Natural killer cell (primary cell): ENCODE data around the gene ANKRD18A. TPM values are rescaled to one million over a fixed set of nuclear protein-coding genes. Genes with fewer than 3 reads are reported as not detected.
"Not testable (repeated sequence)": the region's sequence is repeated elsewhere in the genome, so short reads cannot be mapped to it uniquely, and the experiment has no call there.

ENCODE experiments used
- ATAC-seq, 3 donors: fragments of 150-1000 bp in 2 of 3; fragments of 200-7000 bp in 1 of 3; cut with Tn5 transposase; 1 replicate in 1 of 3; 2 replicates in 2 of 3; pipeline ENCODE4 v1.10.0; 2021; ENCODE audit warnings: mild to moderate bottlenecking in 2 of 3, moderate library complexity in 2 of 3
- DNase-seq, 2 donors: peaks; one replicate each; pipeline versions ENCODE4 v3.0.0 to v3.0.0-alpha.2; 2013 to 2021; ENCODE audit warnings: mixed read lengths in 1 of 2
- H3K27ac ChIP-seq: one replicate; pipeline ENCODE4 v1.5.1; 2013; ENCODE audit warnings: mild to moderate bottlenecking, low read length
- H3K27me3 ChIP-seq: one replicate; pipeline ENCODE4 v1.6.1; 2013; ENCODE audit warnings: low read length; ENCODE audit not compliant: control insufficient read depth, insufficient read depth
- H3K36me3 ChIP-seq: one replicate; pipeline ENCODE4 v1.6.1; 2013; ENCODE audit warnings: low read length; ENCODE audit not compliant: control insufficient read depth, insufficient read depth
- H3K4me1 ChIP-seq: one replicate; pipeline ENCODE4 v1.6.1; 2013; ENCODE audit warnings: low read length; ENCODE audit not compliant: control insufficient read depth, insufficient read depth
- H3K4me3 ChIP-seq: one replicate; pipeline ENCODE4 v1.5.1; 2013; ENCODE audit warnings: low read length
- H3K9me3 ChIP-seq: one replicate; pipeline ENCODE4 v1.6.1; 2013; ENCODE audit warnings: low read length; ENCODE audit not compliant: control insufficient read depth, insufficient read depth
- H3K27ac Mint-ChIP-seq, 2 donors: one replicate each; pipeline ENCODE4 v1.8.0; 2022; ENCODE audit warnings: mild to moderate bottlenecking in 2 of 2, mixed read lengths in 2 of 2, moderate library complexity in 1 of 2
- H3K27me3 Mint-ChIP-seq, 2 donors: one replicate each; pipeline ENCODE4 v1.8.0; 2022; ENCODE audit warnings: low read depth in 2 of 2, mixed read lengths in 2 of 2
- H3K36me3 Mint-ChIP-seq: one replicate; pipeline ENCODE4 v1.8.0; 2022; ENCODE audit warnings: mixed read lengths
- H3K4me1 Mint-ChIP-seq, 2 donors: one replicate each; pipeline ENCODE4 v1.8.0; 2022; ENCODE audit warnings: mixed read lengths in 2 of 2
- H3K4me3 Mint-ChIP-seq: one replicate; pipeline ENCODE4 v1.8.0; 2022; ENCODE audit warnings: mild to moderate bottlenecking, moderate library complexity, mixed read lengths
- H3K9me3 Mint-ChIP-seq, 2 donors: one replicate each; pipeline ENCODE4 v1.8.0; 2022; ENCODE audit warnings: mixed read lengths in 2 of 2
- WGBS: methylation state at CpG from one replicate; pipeline ENCODE4 v1.1.7; 2013; ENCODE audit warnings: missing lambda C conversion rate; ENCODE audit not compliant: insufficient coverage; 5-methylcytosine and 5-hydroxymethylcytosine counted together
- intact Hi-C: fragments of 100-400 bp; cut with micrococcal nuclease; formaldehyde crosslinking; loops from one replicate; pipeline ENCODE4 v1.14.2; 2022
- total RNA-seq, 4 donors: library from RNA; stranded (reverse); fragments of 120-200 nt in 1 of 4; gene quantifications; one replicate each; pipeline versions ENCODE4 v1.2.3 to v1.2.4, GENCODE V29; 2013 to 2022

The ANKRD18A gene
- total RNA-seq, 3 donors from 2014 or later (not counting 1 experiment from before 2014, with no cell fraction given) = 0.25 to 1.5 TPM; not detected in 1

DNA sequence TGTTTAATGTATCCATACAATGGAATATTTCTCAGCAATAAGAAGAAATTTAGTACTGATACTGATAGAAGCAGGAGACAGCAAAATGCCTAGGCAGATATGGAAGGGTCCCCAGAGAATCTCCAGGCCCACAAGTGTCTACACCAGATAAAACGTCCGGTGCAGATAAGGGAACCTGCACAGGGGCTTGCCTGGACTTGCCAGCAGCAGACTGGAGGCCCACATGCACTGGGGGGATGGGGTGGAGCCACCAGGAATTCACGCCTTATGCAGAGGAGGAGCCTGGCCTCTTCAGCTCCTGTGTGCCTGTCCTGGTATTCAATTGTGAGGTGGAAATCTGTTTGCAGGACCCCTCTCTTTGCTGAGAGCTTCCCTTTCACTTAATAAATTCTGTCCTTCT is 36.6 kb downstream of the ANKRD18A start:
- DNase-seq, H3K4me3 ChIP-seq: not testable (repeated sequence)

GRCh38 chr9:38580112-38580511 is 40.3 kb downstream of the ANKRD18A start:
- H3K36me3 ChIP-seq, H3K27ac ChIP-seq, H3K4me3 Mint-ChIP-seq, DNase-seq, H3K36me3 Mint-ChIP-seq, H3K27me3 ChIP-seq, H3K9me3 ChIP-seq, H3K4me1 ChIP-seq, H3K9me3 Mint-ChIP-seq, H3K27ac Mint-ChIP-seq, intact Hi-C loops, ATAC-seq, H3K4me3 ChIP-seq, H3K4me1 Mint-ChIP-seq: not testable (repeated sequence)
- 94% methylated on average over 3 of the region's 3 CpGs for WGBS
- peaks cover 12 to 17% of the 10 kb centered on the region in 2 donors for H3K27me3 Mint-ChIP-seq

More for the DNA sequence above, 36.6 kb downstream of the ANKRD18A start:
- H3K4me1 Mint-ChIP-seq, H3K36me3 Mint-ChIP-seq, H3K27ac ChIP-seq, H3K36me3 ChIP-seq, intact Hi-C loops, H3K9me3 Mint-ChIP-seq, ATAC-seq, H3K4me1 ChIP-seq, H3K4me3 Mint-ChIP-seq, H3K27ac Mint-ChIP-seq, H3K9me3 ChIP-seq, H3K27me3 ChIP-seq: not testable (repeated sequence)
- peaks cover 0 to 12% of the 10 kb centered on the region in 2 donors for H3K27me3 Mint-ChIP-seq
- 63% methylated on average over 3 of the region's 3 CpGs for WGBS

- DNase-seq, intact Hi-C loops, ATAC-seq, H3K36me3 Mint-ChIP-seq, H3K4me1 ChIP-seq, H3K27ac Mint-ChIP-seq, H3K4me3 ChIP-seq, H3K9me3 ChIP-seq, H3K36me3 ChIP-seq, H3K27me3 ChIP-seq, H3K9me3 Mint-ChIP-seq, H3K27ac ChIP-seq, H3K4me1 Mint-ChIP-seq, H3K4me3 Mint-ChIP-seq: not testable (repeated sequence)
- peaks cover 15 to 17% of the 10 kb centered on the region in 2 donors for H3K27me3 Mint-ChIP-seq
- WGBS = 18% methylated on average over 1 of the region's 1 CpG
Measured at GRCh38 chr9:38576181-38576580, 44.2 kb downstream of the ANKRD18A start.

DNA sequence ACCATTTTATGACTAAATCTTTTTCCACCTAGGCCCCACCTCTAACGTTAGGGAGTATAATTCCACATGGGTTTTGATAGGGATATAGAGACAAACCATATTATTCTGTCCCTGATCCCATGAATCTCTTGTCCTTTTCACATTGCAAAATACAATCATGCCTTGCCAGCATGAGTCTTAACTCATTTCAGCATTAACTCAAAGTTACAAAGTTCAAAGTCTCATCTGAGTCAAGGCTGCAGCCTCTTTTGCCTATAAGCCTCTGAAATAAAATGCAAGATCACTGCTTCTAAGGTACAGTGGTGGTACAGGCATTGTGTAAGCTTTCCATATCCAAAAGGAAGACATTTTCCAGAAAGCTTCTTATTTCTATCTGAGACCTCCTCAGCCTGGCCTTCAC is 54.3 kb downstream of the ANKRD18A start:
- H3K27me3 Mint-ChIP-seq, H3K4me3 ChIP-seq, ATAC-seq, DNase-seq, H3K4me3 Mint-ChIP-seq, H3K9me3 Mint-ChIP-seq, H3K36me3 ChIP-seq, H3K36me3 Mint-ChIP-seq, H3K27me3 ChIP-seq, H3K4me1 ChIP-seq, H3K27ac ChIP-seq, intact Hi-C loops, H3K9me3 ChIP-seq, H3K27ac Mint-ChIP-seq: not testable (repeated sequence)
- no CpG with 5 or more reads among the region's 1 CpG for WGBS
- peaks cover 8 to 14% of the 10 kb centered on the region in 2 donors for H3K4me1 Mint-ChIP-seq

- peaks cover 8 to 14% of the 10 kb centered on the region in 2 donors for H3K4me1 Mint-ChIP-seq
- H3K27ac Mint-ChIP-seq, H3K4me3 Mint-ChIP-seq, intact Hi-C loops, H3K9me3 ChIP-seq, H3K36me3 Mint-ChIP-seq, DNase-seq, ATAC-seq, H3K36me3 ChIP-seq, H3K4me1 ChIP-seq, H3K9me3 Mint-ChIP-seq, H3K4me3 ChIP-seq, H3K27ac ChIP-seq, H3K27me3 Mint-ChIP-seq, H3K27me3 ChIP-seq: not testable (repeated sequence)
- 78% methylated on average over 1 of the region's 4 CpGs for WGBS
Measured at GRCh38 chr9:38565178-38565577, 55.2 kb downstream of the ANKRD18A start.

GRCh38 chr9:38563911-38564310 is 56.5 kb downstream of the ANKRD18A start:
- H3K9me3 ChIP-seq, H3K27ac Mint-ChIP-seq, H3K27ac ChIP-seq, DNase-seq, H3K27me3 Mint-ChIP-seq, H3K4me3 Mint-ChIP-seq, H3K27me3 ChIP-seq, H3K4me1 ChIP-seq, H3K4me3 ChIP-seq, ATAC-seq, H3K36me3 ChIP-seq, H3K9me3 Mint-ChIP-seq, H3K36me3 Mint-ChIP-seq, intact Hi-C loops: not testable (repeated sequence)
- peaks cover 8 to 14% of the 10 kb centered on the region in 2 donors for H3K4me1 Mint-ChIP-seq
- WGBS = no CpG with 5 or more reads among the region's 1 CpG

GRCh38 chr9:38561134-38561533 is 59.3 kb downstream of the ANKRD18A start:
- H3K4me3 Mint-ChIP-seq, H3K27ac Mint-ChIP-seq, intact Hi-C loops, H3K36me3 Mint-ChIP-seq, H3K27me3 ChIP-seq, H3K4me1 ChIP-seq, H3K9me3 ChIP-seq, ATAC-seq, H3K36me3 ChIP-seq, DNase-seq, H3K27ac ChIP-seq, H3K4me3 ChIP-seq, H3K27me3 Mint-ChIP-seq, H3K9me3 Mint-ChIP-seq: not testable (repeated sequence)
- peaks cover 8 to 14% of the 10 kb centered on the region in 2 donors for H3K4me1 Mint-ChIP-seq
- WGBS = 57% methylated on average over 2 of the region's 2 CpGs

GRCh38 chr9:38559172-38559571 is 61.2 kb downstream of the ANKRD18A start:
- DNase-seq, H3K36me3 Mint-ChIP-seq, H3K27me3 ChIP-seq, H3K27ac ChIP-seq, H3K9me3 ChIP-seq, H3K27ac Mint-ChIP-seq, ATAC-seq, H3K36me3 ChIP-seq, H3K4me3 Mint-ChIP-seq, H3K27me3 Mint-ChIP-seq, H3K4me1 Mint-ChIP-seq, H3K4me3 ChIP-seq, H3K9me3 Mint-ChIP-seq, H3K4me1 ChIP-seq, intact Hi-C loops: not testable (repeated sequence)
- 59% methylated on average over 1 of the region's 3 CpGs for WGBS
